ENCODE data around the gene HSPA2.
"Not testable (repeated sequence)": the region's sequence is repeated elsewhere in the genome, so short reads cannot be mapped to it uniquely, and the experiment has no call there.

HSPA2 gene

GRCh38 chr14:64558216-64558615, 17.7 kb downstream of the HSPA2 start:
- not testable (repeated sequence) for H3K4me1 ChIP-seq (ENCODE audit: control insufficient read depth, insufficient read depth, low read length); H3K36me3 ChIP-seq (ENCODE audit: control insufficient read depth, insufficient read depth, low read length); H3K27ac ChIP-seq (ENCODE audit: insufficient read depth, low read depth, low read length, poor library complexity, severe bottlenecking); H3K4me3 ChIP-seq (ENCODE audit: insufficient read depth, low read depth, low read length); H3K9me3 ChIP-seq (ENCODE audit: control insufficient read depth, low read length); H3K27me3 ChIP-seq (ENCODE audit: control insufficient read depth, insufficient read depth, low read length, poor library complexity, severe bottlenecking)
- 90 to 95% methylated on average over 2 of the region's 2 CpGs for WGBS, 2 experiments

GRCh38 chr14:64561631-64562030, 21.1 kb downstream of the HSPA2 start:
- Histone ChIP-seq H3K27me3 (ENCODE audit: control insufficient read depth, insufficient read depth, low read length, poor library complexity, severe bottlenecking) (no peaks in the 10 kb centered on the region), H3K36me3 (ENCODE audit: control insufficient read depth, insufficient read depth, low read length) (no peaks in the 10 kb centered on the region), H3K27ac (ENCODE audit: insufficient read depth, low read depth, low read length, poor library complexity, severe bottlenecking) (no peak overlapping the region), H3K4me3 (ENCODE audit: insufficient read depth, low read depth, low read length) (no peak overlapping the region), H3K9me3 (ENCODE audit: control insufficient read depth, low read length) (no peaks in the 10 kb centered on the region), H3K4me1 (ENCODE audit: control insufficient read depth, insufficient read depth, low read length) (peaks cover 4% of the 10 kb centered on the region)
- WGBS, 2 experiments: 91 to 98% methylated on average over 2 of the region's 2 CpGs

- H3K27ac ChIP-seq (ENCODE audit: insufficient read depth, low read depth, low read length, poor library complexity, severe bottlenecking): no peak overlapping the region
- H3K9me3 ChIP-seq (ENCODE audit: control insufficient read depth, low read length): no peaks in the 10 kb centered on the region
- H3K36me3 ChIP-seq (ENCODE audit: control insufficient read depth, insufficient read depth, low read length): no peaks in the 10 kb centered on the region
- H3K4me3 ChIP-seq (ENCODE audit: insufficient read depth, low read depth, low read length): no peak overlapping the region
- H3K27me3 ChIP-seq (ENCODE audit: control insufficient read depth, insufficient read depth, low read length, poor library complexity, severe bottlenecking): no peaks in the 10 kb centered on the region
- peaks cover 4% of the 10 kb centered on the region for H3K4me1 ChIP-seq (ENCODE audit: control insufficient read depth, insufficient read depth, low read length)
These were observed 21.9 kb downstream of the HSPA2 start for GRCh38 chr14:64562436-64562835.

GRCh38 chr14:64563696-64564095, 23.2 kb downstream of the HSPA2 start:
- Histone ChIP-seq H3K9me3 (ENCODE audit: control insufficient read depth, low read length) (no peaks in the 10 kb centered on the region), H3K4me1 (ENCODE audit: control insufficient read depth, insufficient read depth, low read length) (peaks cover 4% of the 10 kb centered on the region), H3K27me3 (ENCODE audit: control insufficient read depth, insufficient read depth, low read length, poor library complexity, severe bottlenecking) (no peaks in the 10 kb centered on the region), H3K4me3 (ENCODE audit: insufficient read depth, low read depth, low read length) (no peak overlapping the region), H3K27ac (ENCODE audit: insufficient read depth, low read depth, low read length, poor library complexity, severe bottlenecking) (no peak overlapping the region), H3K36me3 (ENCODE audit: control insufficient read depth, insufficient read depth, low read length) (no peaks in the 10 kb centered on the region)
- WGBS, 2 experiments: 82 to 90% methylated on average over 6 of the region's 6 CpGs

- Histone ChIP-seq H3K4me1 (ENCODE audit: control insufficient read depth, insufficient read depth, low read length) (peaks cover 4% of the 10 kb centered on the region), H3K9me3 (ENCODE audit: control insufficient read depth, low read length) (no peaks in the 10 kb centered on the region), H3K27ac (ENCODE audit: insufficient read depth, low read depth, low read length, poor library complexity, severe bottlenecking) (no peak overlapping the region), H3K27me3 (ENCODE audit: control insufficient read depth, insufficient read depth, low read length, poor library complexity, severe bottlenecking) (no peaks in the 10 kb centered on the region), H3K36me3 (ENCODE audit: control insufficient read depth, insufficient read depth, low read length) (no peaks in the 10 kb centered on the region), H3K4me3 (ENCODE audit: insufficient read depth, low read depth, low read length) (no peak overlapping the region)
- WGBS, 2 experiments: 91% methylated on average over 5 of the region's 5 CpGs
These were observed 26.1 kb downstream of the HSPA2 start for GRCh38 chr14:64566651-64567122.

- 72 to 80% methylated on average over 3 of the region's 3 CpGs for WGBS, 2 experiments
These were observed 28.6 kb downstream of the HSPA2 start for GRCh38 chr14:64569138-64569631.

GRCh38 chr14:64569646-64570045, 29.1 kb downstream of the HSPA2 start:
- not testable (repeated sequence) for H3K4me3 ChIP-seq (ENCODE audit: insufficient read depth, low read depth, low read length); H3K27ac ChIP-seq (ENCODE audit: insufficient read depth, low read depth, low read length, poor library complexity, severe bottlenecking); H3K4me1 ChIP-seq (ENCODE audit: control insufficient read depth, insufficient read depth, low read length); H3K36me3 ChIP-seq (ENCODE audit: control insufficient read depth, insufficient read depth, low read length); H3K27me3 ChIP-seq (ENCODE audit: control insufficient read depth, insufficient read depth, low read length, poor library complexity, severe bottlenecking); H3K9me3 ChIP-seq (ENCODE audit: control insufficient read depth, low read length)
- 94 to 95% methylated on average over 7 of the region's 7 CpGs for WGBS, 2 experiments

More at GRCh38 chr14:64569138-64569631, 28.6 kb downstream of the HSPA2 start:
- no peaks in the 10 kb centered on the region for H3K36me3 ChIP-seq (ENCODE audit: control insufficient read depth, insufficient read depth, low read length)
- peaks cover 7% of the 10 kb centered on the region for H3K4me1 ChIP-seq (ENCODE audit: control insufficient read depth, insufficient read depth, low read length)
- H3K27ac ChIP-seq (ENCODE audit: insufficient read depth, low read depth, low read length, poor library complexity, severe bottlenecking): no peak overlapping the region
- no peaks in the 10 kb centered on the region for H3K9me3 ChIP-seq (ENCODE audit: control insufficient read depth, low read length)
- H3K4me3 ChIP-seq (ENCODE audit: insufficient read depth, low read depth, low read length): no peak overlapping the region
- H3K27me3 ChIP-seq (ENCODE audit: control insufficient read depth, insufficient read depth, low read length, poor library complexity, severe bottlenecking): no peaks in the 10 kb centered on the region

GRCh38 chr14:64572386-64573104, 32.0 kb downstream of the HSPA2 start:
- no peaks in the 10 kb centered on the region for H3K36me3 ChIP-seq (ENCODE audit: control insufficient read depth, insufficient read depth, low read length)
- H3K4me1 ChIP-seq (ENCODE audit: control insufficient read depth, insufficient read depth, low read length): peaks cover 7% of the 10 kb centered on the region
- H3K27me3 ChIP-seq (ENCODE audit: control insufficient read depth, insufficient read depth, low read length, poor library complexity, severe bottlenecking): no peaks in the 10 kb centered on the region
- H3K4me3 ChIP-seq (ENCODE audit: insufficient read depth, low read depth, low read length): no peak overlapping the region
- H3K9me3 ChIP-seq (ENCODE audit: control insufficient read depth, low read length): no peaks in the 10 kb centered on the region
- H3K27ac ChIP-seq (ENCODE audit: insufficient read depth, low read depth, low read length, poor library complexity, severe bottlenecking): no peak overlapping the region

- no peak overlapping the region for H3K4me3 ChIP-seq (ENCODE audit: insufficient read depth, low read depth, low read length)
- peaks cover 7% of the 10 kb centered on the region for H3K4me1 ChIP-seq (ENCODE audit: control insufficient read depth, insufficient read depth, low read length)
- H3K9me3 ChIP-seq (ENCODE audit: control insufficient read depth, low read length): no peaks in the 10 kb centered on the region
- H3K36me3 ChIP-seq (ENCODE audit: control insufficient read depth, insufficient read depth, low read length): no peaks in the 10 kb centered on the region
- WGBS, 2 experiments: 11 to 30% methylated on average over 3 of the region's 3 CpGs
- no peaks in the 10 kb centered on the region for H3K27me3 ChIP-seq (ENCODE audit: control insufficient read depth, insufficient read depth, low read length, poor library complexity, severe bottlenecking)
- H3K27ac ChIP-seq (ENCODE audit: insufficient read depth, low read depth, low read length, poor library complexity, severe bottlenecking): no peak overlapping the region
These were observed 32.6 kb downstream of the HSPA2 start for GRCh38 chr14:64573109-64573508.

- no peaks in the 10 kb centered on the region for H3K9me3 ChIP-seq (ENCODE audit: control insufficient read depth, low read length)
- H3K4me1 ChIP-seq (ENCODE audit: control insufficient read depth, insufficient read depth, low read length): peaks cover 7% of the 10 kb centered on the region
- 93 to 95% methylated on average over 6 of the region's 6 CpGs for WGBS, 2 experiments
- no peaks in the 10 kb centered on the region for H3K27me3 ChIP-seq (ENCODE audit: control insufficient read depth, insufficient read depth, low read length, poor library complexity, severe bottlenecking)
- H3K27ac ChIP-seq (ENCODE audit: insufficient read depth, low read depth, low read length, poor library complexity, severe bottlenecking): no peak overlapping the region
- no peak overlapping the region for H3K4me3 ChIP-seq (ENCODE audit: insufficient read depth, low read depth, low read length)
- no peaks in the 10 kb centered on the region for H3K36me3 ChIP-seq (ENCODE audit: control insufficient read depth, insufficient read depth, low read length)
These were observed 34.0 kb downstream of the HSPA2 start for GRCh38 chr14:64574371-64575107.
